DLD1 (cell line): ENCODE results near the gene CAPN8.

ENCODE experiments used
- in situ Hi-C: cut with HindIII; loops from 2 replicates; pipeline ENCODE4 v1.10.0; 2017; ENCODE audit warnings: low sequenced_read_pairs

CAPN8 gene

DNA sequence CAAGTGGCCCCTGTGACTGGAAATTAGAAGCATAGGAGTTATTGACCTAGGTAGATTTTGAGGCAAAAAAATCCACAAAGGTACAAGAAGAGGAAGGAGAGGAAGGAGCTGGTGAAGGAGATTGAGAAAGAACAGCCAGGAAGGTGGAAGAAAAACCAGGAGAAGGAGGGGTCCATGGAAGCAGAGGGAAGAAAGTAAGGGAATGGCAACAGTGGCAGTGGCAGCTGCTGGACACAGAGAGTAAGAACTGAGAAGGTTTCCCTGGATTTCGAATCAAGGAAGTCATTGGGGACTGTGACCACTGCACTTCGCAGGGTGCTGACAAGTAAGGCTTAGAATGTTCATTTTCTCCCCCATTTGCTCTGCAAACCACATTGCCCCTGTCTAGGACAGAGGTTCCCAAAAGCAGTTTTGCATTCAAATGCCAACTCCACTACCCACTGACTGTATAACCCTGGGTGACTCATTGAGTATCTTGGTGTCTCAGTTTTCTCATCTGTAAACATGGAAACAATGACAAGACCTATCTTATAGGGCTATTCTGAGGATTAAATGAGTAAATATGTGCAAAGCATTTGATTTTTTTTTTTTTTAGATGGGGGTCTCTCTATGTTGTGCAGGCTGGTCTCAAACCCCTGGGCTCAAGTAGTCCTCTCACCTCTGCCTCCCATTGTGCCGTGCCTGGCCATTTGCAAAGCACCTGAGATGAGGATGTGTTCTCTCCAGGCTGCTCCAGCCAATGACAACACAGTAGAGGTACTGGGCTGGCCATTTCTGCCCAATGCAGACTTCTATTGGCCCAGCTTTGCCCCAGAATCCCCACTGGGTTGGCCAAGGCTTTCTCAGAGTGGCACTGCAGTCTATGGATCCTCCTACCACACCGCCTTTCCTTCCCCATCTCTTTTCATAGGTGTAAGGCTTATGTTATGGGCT, 37.5 kb upstream of the CAPN8 start:
- in situ Hi-C loops: no loop called here

DNA sequence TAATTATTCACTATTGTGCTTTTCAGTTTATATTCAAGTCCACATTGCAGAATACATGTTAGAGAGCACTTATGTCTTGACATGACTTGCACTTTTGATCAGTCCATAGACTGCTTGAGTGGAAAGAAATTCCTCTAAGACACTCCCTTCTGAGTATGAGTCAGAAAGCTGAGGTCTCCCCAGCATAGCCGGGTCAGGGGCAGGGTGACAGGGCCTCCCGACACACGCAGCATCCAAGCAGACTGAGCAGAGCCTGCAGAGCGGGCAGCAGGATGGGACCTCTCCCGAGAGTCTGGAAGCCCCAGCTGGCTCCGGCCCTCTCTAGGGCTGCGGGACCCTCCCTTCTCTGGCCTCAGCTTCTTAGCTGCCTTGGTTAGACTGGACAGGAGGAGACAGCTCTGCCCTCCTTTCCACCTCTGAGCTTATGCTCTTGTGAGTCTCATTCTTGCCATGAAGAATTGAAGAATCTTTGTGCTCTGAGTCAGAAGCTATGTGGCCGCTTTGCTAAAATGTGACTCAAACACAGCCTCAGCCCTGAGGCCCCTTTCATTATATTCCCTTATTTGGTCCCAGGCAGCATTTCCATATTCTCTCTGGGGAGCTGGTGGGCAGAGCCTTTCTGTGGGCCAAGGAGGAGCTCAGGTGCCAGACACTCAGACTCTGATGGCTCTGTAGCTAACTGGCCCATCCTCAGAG, 35.6 kb upstream of the CAPN8 start:
- in situ Hi-C loops: no loop called here

DNA sequence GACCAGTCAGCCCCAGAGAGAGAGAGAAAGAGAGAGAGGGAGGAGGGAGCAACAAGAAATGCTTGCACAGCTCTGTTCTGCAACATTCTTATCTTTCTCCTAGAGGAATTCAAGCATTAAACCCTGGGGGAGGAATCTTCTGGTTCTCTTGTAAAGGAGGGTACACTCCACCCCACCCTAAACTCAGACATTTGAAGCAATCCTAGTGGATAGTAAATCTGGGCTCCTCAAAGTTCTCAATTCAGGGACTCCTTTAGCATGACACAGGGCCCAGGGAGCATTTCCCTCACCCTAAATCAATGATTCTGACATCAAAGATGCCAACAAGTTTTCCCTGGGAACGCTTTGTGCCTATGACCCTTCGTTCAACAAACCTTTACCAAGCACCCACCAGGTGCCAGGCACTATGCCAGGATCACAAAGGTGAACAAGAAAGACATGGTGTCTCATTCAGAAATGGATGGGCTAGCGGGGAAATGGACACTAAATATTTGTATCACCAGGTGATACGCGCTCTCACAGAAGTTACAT, 35.0 kb upstream of the CAPN8 start:
- in situ Hi-C loops: no loop called here

DNA sequence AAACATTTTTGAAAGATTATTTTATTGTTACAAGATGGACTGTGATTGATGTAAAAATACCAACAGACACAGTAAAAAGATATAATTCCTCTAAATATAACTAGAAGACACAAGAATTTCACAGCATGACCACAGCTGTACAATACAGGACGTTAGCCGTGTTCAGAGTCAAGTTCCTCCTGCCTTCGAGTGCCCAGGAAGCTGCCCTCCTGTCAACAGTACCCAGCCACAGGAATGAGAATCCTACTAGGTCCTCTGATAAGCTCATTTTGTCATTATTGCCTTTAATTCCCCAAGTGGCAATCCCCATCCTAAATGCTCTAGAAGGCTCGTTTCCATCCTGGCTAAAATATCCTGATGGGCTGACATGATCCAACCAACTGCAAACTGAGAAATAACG, 30.4 kb upstream of the CAPN8 start:
- in situ Hi-C loops: no loop called here

DNA sequence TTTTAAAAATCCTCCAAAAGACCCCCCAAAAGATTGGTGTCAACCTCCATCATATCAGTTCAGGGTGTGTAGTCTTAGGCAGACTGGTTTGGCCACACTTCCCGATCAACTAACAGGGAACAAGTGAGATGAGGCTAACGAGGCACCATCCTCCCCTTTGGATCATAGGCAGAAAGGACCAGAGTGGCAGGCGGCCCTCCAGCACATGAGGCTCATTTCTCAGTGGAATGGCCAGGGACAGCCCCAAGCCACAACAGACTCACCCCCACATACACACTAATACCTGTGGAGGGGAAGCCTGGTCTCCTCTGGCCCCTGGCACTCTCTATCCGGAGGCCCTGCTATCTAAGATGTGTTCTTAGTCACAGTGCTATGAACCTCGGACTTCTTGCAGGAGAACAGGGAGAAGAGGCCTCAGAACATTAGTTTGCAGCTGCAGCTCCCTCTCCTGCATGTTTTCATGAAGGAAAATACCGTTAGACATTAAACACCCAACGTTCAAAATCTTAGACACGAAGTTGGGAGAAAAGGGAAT, 29.6 kb upstream of the CAPN8 start:
- in situ Hi-C loops: no loop called here

DNA sequence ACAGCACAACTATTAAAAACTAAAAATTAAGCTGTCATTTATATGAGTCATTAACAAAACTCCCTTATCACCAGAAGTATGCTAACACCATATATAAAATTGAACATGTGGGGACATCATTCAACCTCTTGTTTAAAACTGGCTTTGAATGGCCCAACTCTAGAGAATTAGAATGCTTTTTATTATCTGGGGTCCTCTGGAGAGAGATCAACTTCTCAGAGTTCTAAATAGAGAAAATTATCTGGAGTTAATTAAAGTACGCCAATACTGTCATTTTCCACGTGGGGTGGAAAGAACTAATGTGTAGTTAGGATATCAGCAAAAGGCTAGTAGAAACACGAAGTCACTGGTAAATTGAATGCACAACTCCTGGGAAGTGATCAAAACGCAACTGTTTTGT, 25.6 kb upstream of the CAPN8 start:
- in situ Hi-C loops: no loop called here

DNA sequence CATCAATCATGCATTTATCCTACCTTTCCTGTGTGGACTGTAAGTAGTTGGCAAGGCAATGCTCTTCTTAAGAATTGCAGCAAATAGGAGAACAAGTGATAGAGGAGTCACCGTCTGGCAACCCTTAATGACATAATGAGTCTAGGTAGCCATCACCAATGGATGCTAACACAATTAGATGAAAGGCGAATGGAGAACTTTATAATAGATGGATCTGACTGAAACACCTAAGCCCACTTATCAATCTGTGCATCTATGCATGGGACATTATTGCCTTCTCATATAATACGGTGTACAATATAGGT, 18.9 kb upstream of the CAPN8 start:
- in situ Hi-C loops: no loop called here

DNA sequence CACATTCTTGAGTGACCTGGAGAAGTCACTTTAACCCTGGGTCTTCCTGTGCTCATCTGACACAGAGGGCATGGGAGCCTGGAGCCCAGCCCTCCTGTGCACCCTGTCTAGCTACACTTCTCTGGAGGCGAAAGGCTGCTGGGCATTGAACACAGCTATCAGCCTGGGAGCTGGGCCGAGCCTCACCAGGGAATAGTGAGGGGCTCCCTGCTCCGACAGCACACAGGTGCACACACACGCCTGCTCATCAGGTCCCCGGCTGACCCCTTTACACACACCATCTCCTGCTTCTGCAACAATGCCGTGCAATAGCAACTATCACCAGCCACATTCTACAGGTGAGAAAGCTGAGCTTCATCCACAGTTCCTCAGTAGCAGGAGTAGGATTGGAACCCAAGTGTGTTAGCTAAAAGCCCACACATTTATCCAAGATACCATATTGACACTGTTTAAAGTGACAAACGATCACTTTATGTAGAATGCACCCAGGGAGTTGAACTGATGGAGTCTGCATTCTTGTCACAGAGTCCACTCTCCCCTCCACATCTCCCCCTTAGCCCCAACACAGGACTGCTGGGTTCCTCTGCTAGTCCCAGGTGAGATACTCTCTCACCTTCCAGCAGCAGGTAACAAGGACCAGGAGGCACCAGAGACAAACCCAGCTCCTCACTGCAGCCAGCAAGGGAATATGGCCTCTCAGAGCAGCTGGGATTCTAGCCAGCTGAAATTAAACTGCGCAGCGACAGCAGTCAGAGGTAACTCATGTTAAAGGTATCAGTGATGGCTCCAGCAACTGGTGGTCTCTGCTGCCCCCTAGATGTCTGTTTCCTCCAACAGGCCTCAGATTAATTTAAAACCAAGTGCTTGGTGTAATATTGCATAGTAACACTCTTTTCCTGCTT, 18.3 kb upstream of the CAPN8 start:
- in situ Hi-C loops: no loop called here

DNA sequence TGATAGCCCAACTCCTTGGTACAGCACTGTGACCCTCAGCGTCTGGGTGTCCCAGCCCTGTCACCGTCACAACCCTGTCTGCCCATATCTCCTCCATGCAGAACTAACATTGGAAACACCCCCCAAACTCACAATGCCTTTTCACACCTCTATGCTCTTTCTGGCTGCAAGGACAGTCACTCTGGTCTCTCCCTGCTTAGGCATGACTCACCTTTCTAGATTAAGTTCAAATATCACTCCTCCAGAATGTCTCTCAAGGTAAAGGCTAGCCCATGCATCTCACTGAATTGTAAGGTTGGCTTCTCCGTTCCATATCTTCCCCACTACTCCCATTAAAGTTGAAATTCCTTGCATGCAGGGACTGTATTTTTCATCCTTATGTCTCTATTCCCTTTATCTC, 17.0 kb upstream of the CAPN8 start:
- in situ Hi-C loops: no loop called here

DNA sequence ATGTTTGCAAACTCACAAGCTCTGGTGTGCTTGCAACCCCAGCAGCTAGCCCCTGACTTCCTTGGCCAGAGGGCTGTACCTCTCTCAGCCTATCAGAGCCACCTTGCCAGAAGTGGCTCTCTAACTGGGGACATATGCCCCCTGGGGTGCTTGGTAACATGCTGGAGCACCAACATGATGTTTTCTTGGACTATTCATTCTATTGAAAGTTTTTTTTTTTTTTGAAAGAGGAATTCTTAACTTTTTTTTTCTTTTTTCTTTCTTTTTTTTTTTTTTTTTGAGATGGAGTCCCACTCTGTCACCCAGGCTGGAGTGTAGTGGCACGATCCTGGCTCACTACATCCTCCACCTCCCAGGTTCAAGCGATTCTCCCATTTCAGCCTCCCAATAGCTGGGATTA, 14.7 kb upstream of the CAPN8 start:
- in situ Hi-C loops: no loop called here

DNA sequence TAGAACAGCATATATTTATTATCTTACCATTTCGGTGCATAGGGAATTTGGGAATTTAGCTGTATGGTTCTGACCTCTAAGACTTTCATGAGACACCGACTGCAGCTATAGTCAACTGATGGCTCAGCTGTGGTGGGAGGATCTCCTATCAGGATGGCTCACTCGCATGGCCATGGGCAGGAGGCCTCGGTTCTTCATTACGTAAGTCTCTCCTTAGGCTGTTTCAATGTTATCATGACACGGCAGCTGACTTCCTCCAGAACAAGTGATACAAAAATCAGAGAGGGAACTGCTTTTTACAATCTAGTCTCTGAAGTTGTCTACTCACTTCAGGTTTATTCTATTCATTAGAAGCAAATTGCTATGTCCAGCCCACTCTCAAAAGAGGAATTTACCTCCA, 13.3 kb upstream of the CAPN8 start:
- in situ Hi-C loops: no loop called here

DNA sequence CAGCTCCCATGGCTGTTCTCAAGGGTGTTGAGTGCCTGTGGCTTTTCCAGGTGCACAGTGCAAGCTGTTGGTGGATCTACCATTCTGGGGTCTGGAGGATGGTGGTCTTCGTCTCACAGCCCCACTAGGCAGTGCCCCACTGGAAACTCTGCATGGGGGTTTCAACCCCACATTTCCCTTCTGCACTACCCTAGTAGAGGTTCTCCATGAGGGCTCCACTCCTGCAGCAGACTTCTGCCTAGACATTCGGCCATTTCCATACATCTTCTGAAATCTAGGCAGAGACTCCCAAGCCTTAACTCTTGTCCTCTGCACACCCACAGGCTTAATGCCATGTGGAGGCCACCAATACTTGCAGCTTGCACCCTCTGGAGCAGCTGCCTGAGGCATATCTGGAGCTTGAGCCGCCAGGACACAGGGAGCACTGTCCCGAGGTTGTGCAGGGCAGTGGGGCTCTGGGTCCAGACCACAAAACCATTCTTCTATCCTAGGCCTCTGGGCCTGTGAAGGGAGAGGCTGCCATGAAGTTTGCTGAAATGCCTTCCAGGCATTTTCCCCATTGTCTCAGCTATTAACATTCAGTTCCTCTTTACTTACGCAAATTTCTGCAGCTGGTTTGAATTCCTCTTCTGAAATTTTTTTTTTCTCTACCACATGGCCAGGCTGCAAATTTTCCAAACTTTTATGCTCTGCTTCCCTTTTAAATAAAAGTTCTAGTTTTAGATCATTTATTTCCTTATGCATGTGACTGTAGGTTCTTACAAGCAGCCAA, 8.8 kb upstream of the CAPN8 start:
- in situ Hi-C loops: no loop called here

DNA sequence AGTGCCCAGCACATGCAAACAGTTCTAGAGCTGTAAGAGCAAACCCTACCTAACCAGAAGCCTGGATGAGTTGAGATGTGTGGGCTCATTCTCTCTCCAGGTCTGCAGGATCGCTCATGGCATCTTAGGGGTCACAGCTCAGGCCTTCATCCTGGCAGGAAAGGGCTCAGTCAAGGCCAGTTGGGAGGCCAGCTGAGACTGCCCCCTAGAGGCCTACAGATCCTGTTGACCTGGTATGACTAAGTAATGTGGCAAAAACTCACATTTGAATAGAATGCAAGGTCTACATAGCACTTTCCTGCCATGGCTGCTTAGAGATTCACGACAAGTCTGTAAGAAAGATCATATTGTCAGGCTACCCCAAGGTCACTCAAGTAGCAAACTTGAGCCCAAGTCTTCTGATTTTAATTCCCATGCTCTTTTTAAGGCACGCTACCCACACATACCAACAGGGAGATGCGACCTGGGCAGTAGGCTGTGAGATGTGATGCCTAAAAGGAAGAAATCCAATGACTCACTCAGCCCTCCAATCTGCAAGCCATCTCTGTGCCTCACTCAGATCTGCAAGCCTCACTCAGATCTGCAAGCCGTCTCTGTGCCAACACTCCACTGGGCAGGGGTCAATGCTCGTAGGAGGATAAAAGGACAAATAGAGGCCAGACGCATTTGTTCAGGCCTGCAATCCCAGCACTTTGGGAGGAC, 5.1 kb upstream of the CAPN8 start:
- in situ Hi-C loops: no loop called here

DNA sequence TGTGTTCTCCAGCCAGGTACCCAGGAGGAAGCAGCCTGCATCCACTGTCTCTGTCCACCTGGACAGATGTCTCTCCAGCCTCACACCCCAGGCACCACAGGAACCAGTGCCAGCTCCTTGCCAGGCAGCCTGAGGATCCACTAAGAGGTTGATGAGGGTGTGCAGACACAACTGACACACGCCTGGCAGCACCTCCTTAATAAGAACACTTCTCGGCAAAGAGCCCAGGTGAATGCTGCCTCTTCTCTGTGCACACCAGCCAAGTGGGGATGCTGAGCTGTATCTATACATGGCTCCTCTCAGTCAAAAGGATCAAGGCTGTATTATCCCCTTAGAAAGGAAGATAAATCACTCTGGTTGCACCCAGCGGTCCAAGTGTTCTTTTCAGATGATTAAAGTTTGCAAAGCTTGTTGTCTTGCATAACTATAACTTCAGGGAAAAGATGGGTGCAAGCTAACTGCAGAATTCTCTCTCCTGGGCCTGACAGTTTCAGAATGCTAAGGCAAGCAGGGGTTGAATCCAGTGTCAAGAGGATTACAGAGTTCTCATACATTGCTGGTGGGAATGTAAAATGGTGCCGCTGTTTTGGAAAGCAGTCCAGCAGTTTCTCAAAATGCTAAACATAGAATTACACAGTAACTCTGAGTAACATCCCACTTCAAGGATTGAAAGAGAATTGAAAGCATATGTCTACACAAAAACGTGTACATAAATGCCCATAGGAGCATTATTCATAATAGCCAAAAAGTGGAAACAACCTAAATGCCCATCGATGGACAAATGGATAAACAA, 3.7 kb upstream of the CAPN8 start:
- in situ Hi-C loops: no loop called here

DNA sequence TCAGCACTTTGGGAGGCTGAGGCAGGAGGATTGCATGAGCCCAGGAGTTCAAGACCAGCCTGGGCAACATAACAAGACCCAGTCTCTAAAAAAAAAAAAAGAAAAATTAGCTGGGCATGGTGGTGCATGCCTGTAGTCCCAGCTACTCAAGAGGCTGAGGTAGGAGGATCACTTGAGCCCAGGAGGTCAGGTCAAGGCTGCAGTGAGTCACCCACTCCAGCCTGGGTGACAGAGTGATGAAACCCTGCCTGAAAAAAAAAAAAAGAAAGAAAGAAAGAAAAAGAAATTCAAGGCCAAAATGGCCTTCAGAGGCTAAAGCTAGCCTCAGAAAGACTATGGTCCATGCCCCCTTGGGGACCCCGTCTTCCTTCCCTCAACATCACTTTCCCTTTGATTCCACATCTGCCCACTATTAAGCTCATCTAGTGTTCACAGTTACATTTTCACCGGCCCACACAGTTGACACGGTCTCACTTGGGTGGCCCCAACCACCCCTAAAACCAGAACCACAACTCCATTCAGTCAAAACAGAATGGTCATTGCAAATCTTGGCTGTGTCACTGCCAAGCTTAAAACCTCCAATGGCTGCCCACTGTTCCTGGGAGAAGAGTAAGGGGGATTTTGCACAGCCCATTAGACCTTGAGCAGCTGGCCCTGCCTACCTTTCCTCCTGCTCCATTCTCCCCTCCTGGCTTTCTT, 2.1 kb upstream of the CAPN8 start:
- in situ Hi-C loops: no loop called here

DNA sequence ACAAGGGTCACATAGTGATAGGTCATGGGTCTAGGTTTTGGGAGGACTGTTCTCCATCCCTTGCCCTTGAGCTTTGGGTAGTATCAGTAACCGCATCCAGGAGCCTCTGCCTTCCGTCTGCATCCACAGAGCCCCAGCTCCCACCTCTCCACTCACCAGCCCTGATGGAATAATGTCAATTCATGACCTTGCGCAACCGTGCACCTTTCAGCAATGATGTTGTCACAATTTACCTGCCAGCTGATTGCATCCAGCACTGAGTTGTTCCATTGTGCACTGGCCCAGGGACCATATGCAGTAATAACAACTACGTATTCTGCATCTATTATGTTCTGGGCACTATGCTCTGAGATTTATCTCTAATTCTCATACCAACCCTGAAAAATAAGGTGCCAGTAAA, 1.4 kb downstream of the CAPN8 start:
- in situ Hi-C loops: no loop called here

DNA sequence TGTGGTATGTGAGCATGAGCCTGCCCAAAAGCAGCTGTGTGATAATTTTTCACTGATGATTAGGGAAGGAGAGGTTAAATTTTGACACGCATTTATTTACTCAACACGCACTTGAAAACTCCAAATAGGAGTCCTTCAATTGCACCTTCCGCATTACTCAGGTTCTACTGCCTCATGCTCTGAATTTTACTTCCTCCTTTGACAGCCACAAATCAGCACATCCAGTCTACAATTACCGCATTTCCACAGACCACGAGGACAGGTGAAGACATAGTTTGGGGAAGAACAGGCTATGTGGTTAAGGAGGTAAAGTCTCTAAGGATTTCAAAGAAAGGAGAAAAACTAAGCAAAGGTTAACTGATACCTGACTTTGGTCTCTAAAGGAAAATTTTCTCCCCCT, 2.6 kb downstream of the CAPN8 start:
- in situ Hi-C loops: no loop called here

DNA sequence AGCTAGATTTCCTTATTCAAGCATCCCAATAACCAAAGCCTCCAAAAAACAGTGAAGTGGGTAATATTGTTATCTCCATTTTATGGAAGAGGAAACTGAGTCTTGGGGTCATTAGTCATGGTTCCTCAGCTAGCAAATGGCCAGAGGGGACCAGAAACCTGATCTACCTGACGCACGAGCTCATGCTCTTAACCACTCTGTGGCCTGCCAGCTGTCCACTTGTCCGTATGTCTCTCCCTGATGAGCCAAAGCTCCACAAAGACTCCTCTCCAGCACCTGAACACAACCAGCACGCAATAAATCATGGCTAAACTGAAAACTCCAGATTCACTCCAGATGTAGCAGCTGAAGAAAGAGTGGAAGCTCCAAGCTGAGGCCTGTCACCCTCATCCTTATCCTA, 5.8 kb downstream of the CAPN8 start:
- in situ Hi-C loops: no loop called here
